Astrocyte of the spinal cord (primary cell): ENCODE data around the gene GRM7.

Source experiments
- DNase-seq: peaks from one replicate; pipeline ENCODE4 v3.0.0; 2011; ENCODE audit warnings: low read depth, low spot score
- H3K4me3 ChIP-seq: 2 replicates; pipeline ENCODE4 v1.5.1; 2011; ENCODE audit warnings: low read depth, mild to moderate bottlenecking, low read length, moderate library complexity
- CTCF ChIP-seq: IDR thresholded peaks from 2 replicates; pipeline ENCODE4 v1.5.1; 2012; ENCODE audit warnings: low read depth, mild to moderate bottlenecking, low read length, inconsistent platforms
- in situ Hi-C: cut with HindIII; loops from 2 replicates; pipeline ENCODE4 v1.10.0; 2017; ENCODE audit warnings: low sequenced_read_pairs

Gene GRM7

DNA sequence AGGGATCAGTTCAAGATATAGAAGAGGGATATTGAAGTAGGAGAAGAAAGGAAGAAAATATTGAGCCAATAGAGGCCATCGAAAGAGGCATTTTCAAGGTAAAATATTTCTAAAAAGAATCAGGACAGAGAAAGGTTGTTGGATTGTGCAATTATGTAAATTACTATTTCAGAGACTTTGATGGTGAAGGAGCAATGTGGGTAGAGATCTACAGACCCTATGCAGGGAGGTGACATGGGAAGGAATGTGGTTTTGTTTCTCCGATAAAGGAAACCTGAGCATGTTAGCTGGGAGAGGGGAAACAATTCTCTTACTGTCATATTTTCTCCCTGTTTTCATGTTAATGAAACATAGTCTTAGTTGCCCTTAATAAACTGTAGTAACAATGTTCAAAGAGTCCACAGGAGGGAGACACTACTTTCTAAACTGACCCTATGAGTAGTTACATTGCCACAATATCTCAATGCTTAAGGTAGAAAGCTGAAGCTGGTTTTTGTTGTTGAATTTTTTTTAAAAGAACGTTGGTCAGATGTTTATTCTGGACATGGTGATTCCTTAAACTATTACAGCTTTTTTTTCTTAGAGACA is 133.3 kb downstream of the GRM7 start:
- TF ChIP-seq CTCF: peak; percentile 11
- H3K4me3 ChIP-seq: no peak overlapping the region
- in situ Hi-C loops: no loop called here
- DNase-seq: peak; percentile 35

DNA sequence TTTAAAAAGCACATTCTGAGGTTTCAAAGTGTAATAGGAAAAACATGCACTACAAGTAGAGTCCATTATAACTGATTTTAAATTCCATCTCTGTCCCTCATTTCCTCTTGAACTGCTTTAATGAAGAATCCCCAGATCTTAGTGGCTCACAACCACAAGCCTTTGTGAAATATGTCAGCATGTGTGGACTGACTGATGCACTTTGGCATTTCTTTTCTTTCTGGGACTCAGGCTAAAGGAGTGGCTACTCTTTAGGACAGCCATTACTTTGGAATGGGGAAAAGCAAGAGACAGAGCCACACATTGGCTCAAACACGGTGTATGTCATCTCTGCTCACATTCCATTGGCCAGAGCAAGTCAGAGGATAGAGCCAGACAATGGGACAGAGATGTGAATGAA is 139.6 kb downstream of the GRM7 start:
- TF ChIP-seq CTCF: no peak
- no peak overlapping the region for H3K4me3 ChIP-seq
- DNase-seq: peak; percentile 45

DNA sequence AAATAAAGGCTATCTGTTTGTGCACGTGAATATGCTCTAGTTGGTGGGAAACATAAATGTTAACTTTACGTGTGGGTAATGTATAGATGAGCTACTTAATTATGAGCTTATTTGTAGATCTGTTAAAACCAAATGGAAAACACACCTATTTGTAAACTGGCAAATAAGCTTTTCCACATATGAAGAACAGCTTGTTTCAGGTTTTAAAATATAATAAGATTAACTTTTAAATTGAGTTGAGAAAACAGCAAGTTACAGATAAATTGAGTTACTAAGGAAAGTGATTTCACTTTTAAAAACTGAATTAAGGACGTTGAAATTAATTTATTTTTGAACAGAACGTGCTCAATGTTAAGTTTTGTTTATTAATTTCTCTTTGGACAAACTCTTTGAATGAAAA is 140.5 kb downstream of the GRM7 start:
- in situ Hi-C loops: no loop called here

More for the DNA sequence above, 139.6 kb downstream of the GRM7 start:
- in situ Hi-C loops: no loop called here

DNA sequence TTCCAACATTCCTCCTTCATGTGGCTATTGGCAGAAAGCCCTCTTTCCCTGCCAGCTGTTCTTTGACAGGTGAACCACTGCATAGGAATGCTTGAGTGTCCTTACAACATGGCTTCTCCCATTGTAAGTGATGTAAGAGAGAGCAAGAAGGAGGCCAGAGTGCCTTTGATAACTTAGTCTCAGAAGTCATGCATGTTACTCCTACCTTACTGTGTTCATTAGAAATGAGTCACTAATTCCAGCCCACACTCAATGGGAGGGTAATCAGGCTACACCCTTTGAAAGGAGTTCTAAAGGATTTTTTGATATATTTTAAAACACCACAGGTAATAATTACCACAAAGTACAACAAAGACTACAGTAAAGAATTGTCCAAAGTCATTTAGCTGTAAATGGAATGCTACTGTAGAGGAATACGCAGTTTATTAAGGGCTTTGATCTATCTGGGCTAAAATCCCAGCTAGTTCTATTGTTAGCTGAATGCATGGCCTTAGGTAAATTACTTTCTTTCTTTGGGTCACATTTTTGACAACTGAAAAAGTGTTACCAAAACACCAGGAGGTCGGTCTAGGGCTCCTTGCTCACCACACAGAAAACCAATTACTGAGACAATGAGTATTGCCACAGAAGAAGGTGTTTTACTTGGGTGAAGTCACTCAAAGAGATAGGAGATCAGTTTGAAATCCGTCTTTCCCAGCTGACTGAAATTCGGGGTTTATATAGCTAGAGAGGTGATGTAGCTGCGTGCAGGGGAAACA is 154.9 kb downstream of the GRM7 start:
- in situ Hi-C loops: no loop called here
- no peak overlapping the region for H3K4me3 ChIP-seq
- DNase-seq: peak; percentile 14

More for the DNA sequence above, 140.5 kb downstream of the GRM7 start:
- H3K4me3 ChIP-seq: no peak overlapping the region
- no peak for DNase-seq
- no peak for TF ChIP-seq CTCF

GRCh38 chr3:7025581-7026300 is 164.8 kb downstream of the GRM7 start:
- H3K4me3 ChIP-seq: no peak overlapping the region
- TF ChIP-seq CTCF: no peak
- in situ Hi-C loops: no loop called here
- DNase-seq: no peak

More for the DNA sequence above, 154.9 kb downstream of the GRM7 start:
- no peak for TF ChIP-seq CTCF

DNA sequence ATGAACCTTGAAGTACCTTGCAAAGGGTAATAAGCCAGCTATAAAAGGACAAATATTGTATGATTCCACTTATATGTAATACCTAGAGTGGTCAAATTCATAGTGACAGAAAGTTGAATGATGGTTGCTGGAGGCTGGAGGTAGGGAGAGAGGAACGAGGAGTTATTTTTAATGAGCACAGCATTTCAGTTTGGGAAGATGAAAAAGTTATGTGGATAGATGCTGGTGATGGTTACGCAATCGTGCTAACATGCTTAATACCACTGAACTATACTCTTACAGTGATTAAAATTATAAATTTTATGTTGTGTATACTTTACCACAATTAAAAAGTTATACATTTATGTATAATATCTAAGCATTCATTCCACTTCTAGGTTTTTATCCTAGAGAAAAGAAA is 168.6 kb downstream of the GRM7 start:
- TF ChIP-seq CTCF: no peak
- no peak overlapping the region for H3K4me3 ChIP-seq
- no peak for DNase-seq
- in situ Hi-C loops: no loop called here
